DOHH2 (cell line): ENCODE data around the gene SCNN1A.

Source experiments
- EZH2phosphoT487 ChIP-seq: fragments of 200-600 bp; sonication (generic); IDR thresholded peaks from 2 replicates; pipeline ENCODE4 v1.6.1; 2017; ENCODE audit warnings: borderline replicate concordance, mild to moderate bottlenecking, antibody characterized with exemption, low read length, moderate library complexity, mixed read lengths
- TF ChIP-seq, protein P1 (sequence below): fragments of 200-600 bp; sonication (generic); IDR thresholded peaks from one replicate; pipeline ENCODE4 v1.5.1; 2014; ENCODE audit warnings: antibody characterized with exemption, mild to moderate bottlenecking, low read depth, low read length; ENCODE audit not compliant: poor library complexity, severe bottlenecking

- TF ChIP-seq, protein P1, sequence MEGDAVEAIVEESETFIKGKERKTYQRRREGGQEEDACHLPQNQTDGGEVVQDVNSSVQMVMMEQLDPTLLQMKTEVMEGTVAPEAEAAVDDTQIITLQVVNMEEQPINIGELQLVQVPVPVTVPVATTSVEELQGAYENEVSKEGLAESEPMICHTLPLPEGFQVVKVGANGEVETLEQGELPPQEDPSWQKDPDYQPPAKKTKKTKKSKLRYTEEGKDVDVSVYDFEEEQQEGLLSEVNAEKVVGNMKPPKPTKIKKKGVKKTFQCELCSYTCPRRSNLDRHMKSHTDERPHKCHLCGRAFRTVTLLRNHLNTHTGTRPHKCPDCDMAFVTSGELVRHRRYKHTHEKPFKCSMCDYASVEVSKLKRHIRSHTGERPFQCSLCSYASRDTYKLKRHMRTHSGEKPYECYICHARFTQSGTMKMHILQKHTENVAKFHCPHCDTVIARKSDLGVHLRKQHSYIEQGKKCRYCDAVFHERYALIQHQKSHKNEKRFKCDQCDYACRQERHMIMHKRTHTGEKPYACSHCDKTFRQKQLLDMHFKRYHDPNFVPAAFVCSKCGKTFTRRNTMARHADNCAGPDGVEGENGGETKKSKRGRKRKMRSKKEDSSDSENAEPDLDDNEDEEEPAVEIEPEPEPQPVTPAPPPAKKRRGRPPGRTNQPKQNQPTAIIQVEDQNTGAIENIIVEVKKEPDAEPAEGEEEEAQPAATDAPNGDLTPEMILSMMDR, result no peak
- TF ChIP-seq EZH2phosphoT487, result no peak
These were observed 35.2 kb downstream of the SCNN1A start for GRCh38 chr12:6340032-6340638.
